GM12891 (cell line): Measurements from ENCODE around the gene RFFL.

ENCODE experiments used
- PAX5 ChIP-seq: IDR thresholded peaks from 2 replicates; pipeline ENCODE4 v1.6.1; 2011; ENCODE audit warnings: low read length, moderate library complexity, mild to moderate bottlenecking; ENCODE audit not compliant: insufficient read depth, severe bottlenecking
- POLR2A ChIP-seq: IDR thresholded peaks from 2 replicates; pipeline ENCODE4 v1.6.1; 2011; ENCODE audit warnings: low read depth, low read length, control low read depth
- POLR2AphosphoS5 ChIP-seq: IDR thresholded peaks from 2 replicates; pipeline ENCODE4 v1.6.1; 2011; ENCODE audit warnings: low read depth, low read length, control low read depth
- POU2F2 ChIP-seq: IDR thresholded peaks from 2 replicates; pipeline ENCODE4 v1.6.1; 2011; ENCODE audit warnings: low read depth, mild to moderate bottlenecking, control low read depth, low read length, moderate library complexity
- SPI1 ChIP-seq: IDR thresholded peaks from 2 replicates; pipeline ENCODE4 v1.6.1; 2011; ENCODE audit warnings: low read depth, low read length, control low read depth
- TAF1 ChIP-seq: IDR thresholded peaks from 2 replicates; pipeline ENCODE4 v1.6.1; 2011; ENCODE audit warnings: low read depth, low read length, control low read depth

- TF ChIP-seq POLR2A (no peak), POLR2AphosphoS5 (no peak), POU2F2 (no peak), TAF1 (no peak), SPI1 (no peak), PAX5 (no peak)
Measured at GRCh38 chr17:35097776-35098175, 34.3 kb upstream of the RFFL start.
